DMS153 treated with DMSO at 0.1 percent for 48 hours (cell line): ENCODE results near the gene PACS1.
A peak's percentile ranks its signal among the peaks of the same experiment; 100 is the strongest.

Experiments
- DNase-seq: peaks from one replicate; lab custom pipeline; 2025; ENCODE audit not compliant: unreplicated experiment; lab: John Stamatoyannopoulos, UW

PACS1 gene

DNA sequence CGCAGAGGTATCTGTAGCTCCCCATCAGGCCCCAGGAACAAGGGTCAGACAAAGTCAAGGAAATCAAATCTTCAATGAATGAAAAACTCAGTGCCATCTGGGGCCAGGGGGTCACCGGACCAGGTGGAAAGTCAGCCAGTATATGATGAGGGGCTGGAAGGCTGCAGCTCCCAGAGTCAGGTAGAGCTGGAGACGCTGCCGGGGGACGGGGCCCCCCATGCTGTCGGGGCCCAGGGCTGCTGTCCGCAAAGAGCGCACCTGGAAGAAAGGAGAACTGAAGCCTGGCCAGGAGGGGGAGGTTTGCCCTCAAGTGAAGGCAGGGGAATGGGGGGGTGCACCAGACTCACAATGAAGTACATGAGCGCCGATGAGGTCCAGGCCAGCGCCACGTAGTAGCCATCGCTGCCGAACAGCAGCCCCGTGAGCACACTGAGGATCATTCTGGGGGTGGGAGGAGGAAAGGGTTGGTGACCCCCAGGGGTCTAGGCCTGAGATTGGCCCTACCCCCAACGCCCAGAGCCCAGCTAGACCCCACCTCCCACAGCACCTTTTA, 214.5 kb downstream of the PACS1 start:
- DNase-seq, result no peak

DNA sequence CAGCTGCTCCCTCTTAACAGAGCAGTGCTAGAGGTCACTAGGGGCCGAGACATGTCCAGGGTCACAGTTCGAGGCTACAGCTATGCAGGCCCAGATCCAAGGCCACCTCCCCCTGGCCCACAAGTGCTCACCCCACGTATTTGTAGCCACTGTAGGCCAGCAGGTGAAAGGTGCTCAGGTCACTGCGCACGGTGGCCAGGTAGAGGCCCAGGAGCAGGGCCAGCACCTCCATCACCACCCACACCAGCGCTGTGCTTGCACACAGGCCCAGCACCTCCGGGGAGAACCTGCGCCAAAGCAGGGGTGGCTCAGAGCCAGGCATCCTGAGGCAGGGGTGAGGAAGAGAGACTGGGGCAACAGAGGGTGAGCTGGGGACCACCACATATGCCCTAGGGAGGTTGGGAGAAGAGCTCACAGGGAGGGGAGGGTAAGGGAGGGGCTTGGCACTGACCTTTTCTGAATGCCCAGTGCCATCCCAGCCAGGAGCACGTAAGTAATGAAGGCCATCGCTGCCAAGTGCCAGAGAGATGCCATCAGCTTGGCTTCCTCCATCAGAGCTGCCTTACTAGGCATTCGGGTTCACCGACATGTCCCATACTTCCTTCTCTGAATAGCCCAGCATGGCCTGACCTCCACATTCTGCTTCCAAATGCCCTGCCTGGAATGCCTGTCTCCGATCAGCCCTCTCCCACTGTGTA, 215.3 kb downstream of the PACS1 start:
- DNase-seq, result no peak

DNA sequence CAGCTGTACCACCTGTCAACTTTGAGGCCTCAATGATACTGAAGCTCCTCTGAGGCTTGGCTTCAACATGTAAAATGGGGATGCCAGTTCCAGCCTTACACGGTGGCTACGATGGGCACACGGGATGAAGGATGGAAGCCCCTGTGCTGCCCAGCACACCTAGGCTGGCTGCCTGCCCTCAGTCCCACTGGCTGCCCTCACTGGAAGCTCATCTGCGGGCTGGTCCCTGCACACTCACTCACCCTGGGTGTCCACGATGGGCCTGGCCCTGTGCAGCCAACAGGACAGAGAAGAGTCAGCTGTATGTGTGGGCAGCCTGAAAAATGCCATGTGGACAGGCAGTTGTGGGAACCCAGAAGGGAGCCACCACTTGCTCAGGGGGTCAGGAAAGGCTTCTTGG, 216.6 kb downstream of the PACS1 start:
- no peak for DNase-seq

DNA sequence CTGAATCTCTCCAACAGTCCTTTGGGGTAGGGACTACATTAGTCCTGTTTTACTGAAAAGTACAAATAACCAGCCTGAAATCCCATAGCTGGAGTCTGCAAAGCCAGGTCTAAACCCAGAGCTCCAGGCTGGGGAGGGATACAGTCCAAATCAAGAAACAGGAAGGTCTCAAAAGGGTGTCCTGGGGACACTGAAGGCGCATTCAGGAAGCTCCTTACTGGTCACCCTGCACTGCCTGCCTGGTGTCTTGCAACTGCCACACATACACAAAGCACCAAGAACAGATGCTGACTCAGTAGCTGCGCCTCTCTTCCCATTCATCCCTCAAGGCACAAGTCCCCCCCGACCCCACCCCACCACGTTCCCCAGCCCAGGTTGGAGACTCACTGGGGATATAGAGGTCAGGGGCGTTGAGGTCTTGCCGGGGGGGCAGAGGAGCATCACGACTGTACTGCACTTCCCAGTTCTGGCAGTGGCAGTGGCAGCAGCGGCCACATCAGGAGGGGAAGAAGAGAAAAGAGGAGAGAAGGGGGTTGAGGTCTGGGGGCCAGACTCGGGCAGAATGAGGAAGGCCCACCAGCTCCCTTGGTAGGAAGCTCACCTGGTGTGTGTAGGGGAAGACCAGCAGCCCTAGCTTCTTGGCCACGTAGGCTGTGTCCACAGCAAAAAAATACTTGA, 217.3 kb downstream of the PACS1 start:
- DNase-seq, result no peak

DNA sequence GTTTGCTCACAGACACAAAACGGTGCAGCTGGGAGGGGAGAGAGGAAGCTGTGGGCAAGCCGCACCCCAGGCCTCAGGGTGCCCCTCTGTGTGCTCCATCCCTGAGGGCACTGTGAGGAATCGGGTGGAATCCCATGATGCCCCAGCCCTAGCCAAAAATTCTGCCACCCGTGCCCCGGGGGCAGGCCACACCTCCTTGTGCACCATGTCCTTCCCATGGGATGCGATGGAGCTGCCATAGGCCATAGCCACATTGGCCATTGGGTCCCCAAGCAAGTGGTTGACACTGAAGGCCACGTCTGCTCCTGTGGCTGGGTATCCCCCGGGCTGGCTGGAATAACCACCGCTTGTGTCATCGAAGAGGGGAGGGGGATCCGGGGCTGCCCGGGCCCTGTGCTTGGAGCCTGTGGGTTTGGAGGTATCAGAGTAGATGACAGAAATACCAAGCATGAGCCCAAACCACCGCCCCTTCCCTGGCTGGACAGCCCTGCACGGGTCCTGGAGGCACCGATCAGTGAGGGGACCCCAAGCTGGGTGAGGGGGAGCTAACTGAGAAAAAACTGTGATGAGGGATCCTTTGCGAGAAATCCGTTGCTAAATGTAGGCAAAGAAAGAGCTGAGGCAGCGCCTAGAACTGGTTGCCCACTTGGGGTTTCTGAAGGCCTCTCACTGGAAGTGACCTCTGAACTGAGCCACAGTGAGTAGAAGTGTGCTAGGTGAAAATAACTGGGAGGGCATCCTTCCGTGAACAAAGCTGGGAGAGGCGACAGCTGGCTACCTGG, 218.0 kb downstream of the PACS1 start:
- DNase-seq, result no peak

DNA sequence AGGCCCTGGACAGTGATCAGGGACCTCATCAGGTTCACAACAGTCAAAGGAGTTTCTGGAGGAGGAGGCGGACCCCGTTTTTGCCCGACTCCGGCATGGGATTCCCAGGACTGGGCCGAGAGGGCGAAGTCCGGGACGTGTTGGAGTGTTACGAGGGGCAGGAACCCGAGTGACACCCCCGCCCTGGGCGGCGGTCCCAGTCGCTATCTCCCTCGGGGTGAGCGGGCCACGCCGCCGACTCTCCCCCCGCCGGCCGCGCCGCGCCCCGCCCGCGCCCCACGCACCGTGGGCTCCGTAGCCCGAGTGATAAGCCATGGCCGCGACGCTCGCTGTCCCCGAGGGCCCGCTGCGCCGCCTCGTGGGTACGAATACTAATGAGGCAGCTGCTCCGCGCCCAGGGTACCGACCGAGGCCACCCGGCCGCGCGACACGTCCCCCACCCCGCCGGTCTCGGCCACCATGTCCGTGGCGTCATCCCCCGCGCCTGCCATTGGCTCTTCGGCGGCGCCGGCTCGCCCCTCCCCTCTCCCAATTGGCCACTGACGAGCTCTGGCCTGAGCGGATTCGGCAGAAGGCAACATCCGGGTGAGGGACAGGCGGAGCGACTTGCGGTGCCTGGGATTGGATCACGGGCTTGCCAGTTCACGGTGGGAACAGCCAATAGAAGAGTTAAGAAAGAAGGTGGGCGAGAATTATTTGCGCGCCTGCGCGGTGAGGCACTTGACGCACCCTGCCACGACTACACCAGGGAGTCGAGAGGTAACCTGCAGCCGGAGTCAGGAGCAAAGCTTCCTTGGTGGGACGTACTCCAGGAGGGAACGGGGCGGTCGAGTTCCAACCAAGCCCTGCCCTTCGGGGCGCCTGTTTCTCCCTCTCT, 218.8 kb downstream of the PACS1 start, which contains the start of gene YIF1A:
Gene YIF1A (minus strand): TSS at position 473 of the 877 bp plus-strand sequence. CDS start 158 bp downstream, at position 315.
- peak; percentile 97 for DNase-seq

DNA sequence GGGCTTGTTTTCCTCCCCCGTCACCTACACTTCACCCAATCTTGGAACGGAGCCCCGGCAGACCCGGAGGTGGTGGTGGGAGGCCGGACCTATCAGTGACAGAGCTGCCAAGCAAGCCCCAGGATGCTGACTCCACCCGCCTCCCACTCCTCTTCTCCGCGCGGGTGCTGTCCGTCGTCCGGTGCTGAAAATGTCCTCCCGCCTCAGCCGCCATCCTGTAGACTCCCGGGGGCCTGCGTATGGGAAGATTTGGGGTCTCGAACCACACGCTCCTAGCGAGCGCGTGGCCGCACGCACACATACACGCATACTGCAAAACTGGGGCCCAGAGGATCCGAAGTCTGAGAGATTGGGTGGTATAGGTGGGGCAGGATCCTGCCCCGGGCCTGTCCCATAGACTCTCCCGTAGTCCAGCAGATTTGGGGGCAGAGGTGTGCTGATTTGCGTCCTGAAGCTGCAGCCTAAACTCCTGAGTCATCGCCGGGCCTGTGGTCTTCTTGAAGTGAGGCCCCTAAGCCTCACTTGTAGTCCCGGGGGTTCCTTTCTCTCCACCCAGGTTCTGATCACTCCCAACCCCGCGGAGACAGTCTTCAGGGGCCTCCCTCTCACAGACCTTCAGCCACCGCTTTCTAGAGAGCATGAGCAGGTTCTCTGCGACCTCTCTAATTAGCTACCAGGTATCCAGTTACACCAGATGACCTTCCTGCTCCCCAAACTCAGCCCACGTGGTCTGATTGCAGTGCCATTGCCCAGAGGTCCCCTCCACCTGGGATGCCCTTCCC, 219.7 kb downstream of the PACS1 start:
- peak; percentile 62 for DNase-seq

DNA sequence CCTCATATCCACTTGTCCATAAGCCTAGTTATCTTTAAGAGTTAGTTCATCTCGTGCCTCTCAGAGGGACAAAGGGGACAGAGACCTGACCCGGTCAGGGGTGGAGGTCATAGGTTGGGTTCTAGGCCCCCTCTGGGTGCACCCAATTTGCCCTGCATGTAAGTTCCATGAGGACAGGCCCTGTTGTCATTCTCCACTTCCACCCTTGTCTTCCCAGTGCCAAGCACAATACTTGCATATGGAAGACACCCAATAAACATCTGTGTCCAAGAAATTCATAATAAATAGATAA, 220.2 kb downstream of the PACS1 start:
- DNase-seq, result no peak

DNA sequence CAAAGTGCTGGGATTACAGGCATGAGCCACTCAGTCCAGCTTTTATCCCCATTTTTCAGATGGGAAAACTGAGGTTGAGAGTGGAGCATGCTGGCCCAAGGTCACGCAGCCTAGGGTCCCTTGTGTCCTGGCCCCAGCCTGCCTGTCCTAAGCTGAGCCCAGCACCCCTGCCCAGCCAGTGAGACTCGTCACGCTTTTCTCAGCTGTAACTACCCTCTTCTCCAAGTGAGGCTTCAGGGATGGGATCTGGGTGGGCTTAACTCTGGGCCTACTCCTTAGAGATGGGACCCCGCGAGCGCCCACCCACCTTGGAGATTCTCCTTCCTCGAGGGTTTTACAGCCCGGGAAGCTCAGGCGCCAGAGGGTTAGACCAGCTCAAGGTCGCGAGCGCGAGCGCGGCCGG, 221.2 kb downstream of the PACS1 start:
- no peak for DNase-seq

DNA sequence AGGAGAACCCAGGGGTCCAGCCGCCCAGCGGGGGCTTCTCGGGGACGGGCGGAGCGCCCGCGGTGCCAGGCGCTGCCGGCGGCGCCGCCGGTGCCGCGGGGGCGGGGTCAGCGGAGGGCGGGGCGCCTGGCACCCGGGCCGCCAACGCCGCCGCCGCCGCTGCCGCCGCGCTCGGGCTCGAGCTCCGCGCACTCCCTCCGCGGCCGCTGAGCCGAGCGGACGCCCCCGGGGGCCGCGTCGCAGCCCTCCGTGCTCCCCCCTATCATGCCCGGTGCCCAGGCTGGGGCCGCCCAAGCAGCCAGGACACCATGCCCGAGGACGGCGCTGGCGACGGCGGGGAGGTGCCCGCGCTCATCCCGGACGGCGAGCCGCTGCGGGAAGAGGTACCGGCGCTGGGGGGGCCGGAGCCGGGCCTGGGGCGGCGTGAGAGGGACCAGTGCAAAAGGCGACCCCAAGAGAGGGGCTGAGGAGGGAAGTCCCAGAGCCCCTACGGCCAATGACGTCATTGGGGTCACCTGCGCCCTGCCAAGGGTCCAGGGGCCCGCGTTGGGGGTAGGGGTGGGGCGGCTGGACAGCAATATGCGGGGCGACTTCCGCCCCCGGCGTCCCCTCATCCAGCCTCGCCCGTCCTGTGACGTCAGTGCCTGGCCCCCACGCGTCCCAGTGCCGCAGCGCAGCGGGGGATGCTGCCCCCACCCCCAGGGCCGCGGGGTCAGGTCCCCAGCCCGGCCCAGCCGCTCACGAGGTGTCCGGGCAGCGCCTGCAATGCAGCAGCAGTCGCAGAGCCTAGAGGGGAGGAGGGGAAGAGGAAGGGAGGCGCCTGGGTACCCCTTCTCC, 221.9 kb downstream of the PACS1 start, which contains the start of gene TMEM151A:
Gene TMEM151A (plus strand): TSS at position 189 of the 837 bp plus-strand sequence. CDS start 120 bp downstream, at position 309.
- no peak for DNase-seq

DNA sequence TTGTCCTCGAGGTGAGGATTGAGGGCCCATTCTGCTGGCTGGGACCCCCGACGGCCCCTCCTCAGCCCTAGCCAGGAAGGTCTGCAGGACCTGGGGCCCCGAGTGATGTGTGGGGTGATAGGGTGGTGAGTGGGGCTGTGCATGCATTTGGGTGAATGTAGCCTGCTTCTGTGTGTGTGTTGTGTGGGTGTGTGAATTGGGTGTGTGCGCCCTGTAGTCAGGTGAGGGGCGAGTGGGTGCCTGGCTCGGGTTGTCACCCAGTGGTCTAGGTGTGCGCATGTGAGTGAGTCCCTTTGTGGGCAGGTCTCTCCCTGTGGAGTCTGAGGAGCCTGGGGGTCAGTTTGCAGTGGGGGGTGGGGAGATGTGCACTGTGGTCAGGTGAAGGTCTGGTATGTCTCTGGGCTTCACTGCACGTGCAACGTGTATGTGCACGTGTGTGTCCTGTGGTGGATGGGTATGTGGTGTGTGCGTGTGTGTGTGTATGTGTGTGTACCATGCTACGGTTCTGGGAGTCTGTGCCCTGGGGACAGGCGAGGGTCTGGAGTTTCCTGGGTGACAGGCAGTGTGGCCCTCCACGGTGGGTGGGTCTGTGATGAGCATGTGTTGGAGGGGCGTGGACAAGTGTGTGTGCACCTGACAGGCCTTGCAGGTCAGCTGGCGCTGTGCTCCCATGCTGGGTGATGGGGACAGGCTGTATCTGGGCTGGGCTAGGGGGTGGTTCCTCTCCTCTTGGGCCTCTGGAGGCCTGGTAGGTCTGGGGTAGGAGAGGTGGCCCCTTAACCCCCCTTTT, 222.7 kb downstream of the PACS1 start:
- DNase-seq, result no peak

DNA sequence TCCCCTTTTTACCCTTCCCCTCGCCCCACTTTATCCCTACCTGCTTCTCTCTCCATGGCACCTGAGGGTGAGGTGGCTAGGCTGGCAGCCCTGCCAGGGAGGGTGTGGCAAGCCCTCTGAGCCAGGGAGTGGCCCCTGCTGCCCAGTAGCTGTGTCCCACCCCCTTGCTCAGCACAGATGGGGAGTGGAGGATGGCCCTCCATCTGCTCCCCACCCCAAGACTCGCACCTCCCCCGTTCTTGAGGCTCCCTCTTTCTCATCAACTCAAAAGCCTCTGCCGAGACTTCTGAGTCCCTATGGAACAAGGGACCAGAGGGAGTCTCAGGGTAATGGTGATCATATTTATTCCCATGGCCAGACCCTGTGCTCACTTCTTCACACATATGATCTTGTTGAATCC, 223.3 kb downstream of the PACS1 start:
- no peak for DNase-seq

DNA sequence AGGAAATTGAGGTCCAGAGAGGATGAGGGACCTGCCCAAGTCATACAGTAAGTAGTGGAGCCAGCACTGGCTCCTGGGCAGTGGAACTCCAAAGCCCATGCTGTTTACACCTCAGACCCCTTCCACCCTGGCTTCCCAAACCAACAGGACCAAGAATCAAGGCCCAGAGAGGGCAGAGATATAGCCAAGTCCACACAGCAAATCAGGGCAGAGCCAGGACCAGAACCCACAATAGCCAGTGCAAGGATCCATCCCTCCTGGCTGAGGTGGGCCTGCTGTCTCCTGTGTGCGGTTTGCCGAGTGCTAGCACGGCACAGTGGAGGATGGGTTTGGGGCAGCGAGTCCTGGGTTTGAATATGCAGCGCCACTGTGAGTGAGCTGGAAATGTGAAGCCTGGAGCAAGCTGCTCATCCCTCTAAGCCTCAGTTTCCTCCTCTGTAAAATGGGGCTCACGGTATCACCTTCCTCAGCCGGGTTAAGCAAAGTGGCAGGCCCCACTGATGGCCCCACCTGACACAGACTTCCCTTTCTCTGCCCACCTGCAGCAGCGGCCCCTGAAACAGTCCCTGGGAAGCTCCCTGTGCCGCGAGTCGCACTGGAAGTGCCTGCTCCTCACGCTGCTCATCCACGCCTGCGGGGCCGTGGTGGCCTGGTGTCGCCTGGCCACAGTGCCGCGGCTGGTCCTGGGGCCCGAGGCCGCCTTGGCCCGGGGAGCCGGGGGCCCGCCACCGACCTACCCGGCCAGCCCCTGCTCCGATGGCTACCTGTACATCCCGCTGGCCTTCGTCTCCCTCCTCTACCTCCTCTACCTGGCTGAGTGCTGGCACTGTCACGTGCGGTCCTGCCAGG, 223.9 kb downstream of the PACS1 start:
- DNase-seq, result no peak
